Measurements from ENCODE around the gene TAF6L. TPM values are rescaled to one million over a fixed set of nuclear protein-coding genes. Genes with fewer than 3 reads are reported as not detected.

The TAF6L gene
- total and polyA plus RNA-seq, 9 of the 15 experiments (the other 6 are each of a cell fraction or from before 2014, with no cell fraction given): 0.04 to 45.5 (median 20.8) TPM

GRCh38 chr11:62787005-62787759 lies 16.0 kb downstream of the TAF6L start, which contains the start of gene TMEM179B (continued):
- TF ChIP-seq ATF6 (CRISPR knock-in tag; IDR thresholded peaks at IDR 0.05) (0 out of 2 replicates have a peak, but pooled peaks have one; percentile 53), ZNF561 (CRISPR knock-in tag; conservative IDR thresholded peaks at IDR 0.05) (no peak), MBD2 (IDR thresholded peaks at IDR 0.05; ENCODE audit: borderline replicate concordance, low read depth) (peak; percentile 85), ADNP (tag; IDR thresholded peaks at IDR 0.05) (no peak), BHLHE40 (IDR thresholded peaks at IDR 0.05; ENCODE audit: low read length) (peak; percentile 4; the same call in 1 of the 2 replicates), ILF3 (IDR thresholded peaks at IDR 0.05; ENCODE audit: borderline replicate concordance) (0 out of 2 replicates have a peak, but pooled peaks have one; percentile 22), SP2 (IDR thresholded peaks at IDR 0.05; ENCODE audit: extremely low read depth, low read depth, low read length, poor library complexity, severe bottlenecking) (peak; percentile 28), ZBTB9 (CRISPR knock-in tag; IDR thresholded peaks at IDR 0.05) (peak; percentile 76; the same call in 1 of the 2 replicates), HNRNPK (IDR thresholded peaks at IDR 0.05; ENCODE audit: low read depth, low read length, poor library complexity, severe bottlenecking) (no peak), ZBTB1 (CRISPR knock-in tag; IDR thresholded peaks at IDR 0.05; ENCODE audit: borderline replicate concordance, low read depth) (peak; percentile 38), POLR2G (IDR thresholded peaks at IDR 0.05; ENCODE audit: low read depth, low read length) (peak; percentile 98), FIP1L1 (IDR thresholded peaks at IDR 0.05; ENCODE audit: low read depth, low read length, poor library complexity, severe bottlenecking) (peak; percentile 22), XRCC5 (IDR thresholded peaks at IDR 0.05; ENCODE audit: low read depth, low read length) (0 out of 2 replicates have a peak, but pooled peaks have one; percentile 19), KAT7 (CRISPR knock-in tag; IDR thresholded peaks at IDR 0.05; ENCODE audit: borderline replicate concordance) (peak; percentile 34; the same call in 1 of the 2 replicates), MXD1 (CRISPR knock-in tag; IDR thresholded peaks at IDR 0.05; ENCODE audit: borderline replicate concordance, poor library complexity, severe bottlenecking) (peak; percentile 22), MYC (IDR thresholded peaks at IDR 0.05; ENCODE audit: low read depth, low read length) (peak; percentile 89), MYC (CRISPR knock-in tag; IDR thresholded peaks at IDR 0.05; ENCODE audit: borderline replicate concordance, low read depth) (peak; percentile 75; the same call in 1 of the 2 replicates), TRIM28 (IDR thresholded peaks at IDR 0.05) (no peak), ZBTB17 (CRISPR knock-in tag; IDR thresholded peaks at IDR 0.05) (peak; percentile 83), E2F5 (CRISPR knock-in tag; IDR thresholded peaks at IDR 0.05) (peak; percentile 94), POLR2H (tag; IDR thresholded peaks at IDR 0.05; ENCODE audit: low read depth) (peak; percentile 88), HNRNPLL (IDR thresholded peaks at IDR 0.05; ENCODE audit: low read depth, low read length, poor library complexity, severe bottlenecking) (peak; percentile 16)
